Measurements from ENCODE around the gene TMEM88. TPM values are rescaled to one million over a fixed set of nuclear protein-coding genes. Genes with fewer than 3 reads are reported as not detected.

The TMEM88 gene
- total RNA-seq, 1 donor: 0.43 TPM

DNA sequence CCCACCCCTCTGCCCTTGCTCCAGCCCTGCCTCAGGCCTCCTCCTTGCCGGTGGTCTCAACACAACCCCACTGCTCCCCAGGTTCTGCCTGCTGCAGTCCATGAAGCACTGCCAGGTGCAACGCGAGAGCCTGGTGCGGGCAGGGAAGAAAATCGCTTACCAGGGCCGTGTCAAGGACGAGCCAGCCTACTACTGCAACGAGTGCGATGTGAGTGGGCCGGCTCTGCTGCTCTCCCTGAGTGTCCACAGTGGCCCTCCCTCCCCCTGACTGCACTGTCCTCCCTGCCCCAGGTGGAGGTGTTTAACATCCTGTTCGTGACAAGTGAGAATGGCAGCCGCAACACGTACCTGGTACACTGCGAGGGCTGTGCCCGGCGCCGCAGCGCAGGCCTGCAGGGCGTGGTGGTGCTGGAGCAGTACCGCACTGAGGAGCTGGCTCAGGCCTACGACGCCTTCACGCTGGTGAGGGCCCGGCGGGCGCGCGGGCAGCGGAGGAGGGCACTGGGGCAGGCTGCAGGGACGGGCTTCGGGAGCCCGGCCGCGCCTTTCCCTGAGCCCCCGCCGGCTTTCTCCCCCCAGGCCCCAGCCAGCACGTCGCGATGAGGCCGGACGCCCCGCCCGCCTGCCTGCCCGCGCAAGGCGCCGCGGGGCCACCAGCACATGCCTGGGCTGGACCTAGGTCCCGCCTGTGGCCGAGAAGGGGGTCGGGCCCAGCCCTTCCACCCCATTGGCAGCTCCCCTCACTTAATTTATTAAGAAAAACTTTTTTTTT is 1.8 kb upstream of the TMEM88 start:
- no peak overlapping the region for H3K4me3 ChIP-seq (ENCODE audit: low read depth, low read length)
- no peak for DNase-seq (ENCODE audit: low read depth)
- TF ChIP-seq, protein P1, sequence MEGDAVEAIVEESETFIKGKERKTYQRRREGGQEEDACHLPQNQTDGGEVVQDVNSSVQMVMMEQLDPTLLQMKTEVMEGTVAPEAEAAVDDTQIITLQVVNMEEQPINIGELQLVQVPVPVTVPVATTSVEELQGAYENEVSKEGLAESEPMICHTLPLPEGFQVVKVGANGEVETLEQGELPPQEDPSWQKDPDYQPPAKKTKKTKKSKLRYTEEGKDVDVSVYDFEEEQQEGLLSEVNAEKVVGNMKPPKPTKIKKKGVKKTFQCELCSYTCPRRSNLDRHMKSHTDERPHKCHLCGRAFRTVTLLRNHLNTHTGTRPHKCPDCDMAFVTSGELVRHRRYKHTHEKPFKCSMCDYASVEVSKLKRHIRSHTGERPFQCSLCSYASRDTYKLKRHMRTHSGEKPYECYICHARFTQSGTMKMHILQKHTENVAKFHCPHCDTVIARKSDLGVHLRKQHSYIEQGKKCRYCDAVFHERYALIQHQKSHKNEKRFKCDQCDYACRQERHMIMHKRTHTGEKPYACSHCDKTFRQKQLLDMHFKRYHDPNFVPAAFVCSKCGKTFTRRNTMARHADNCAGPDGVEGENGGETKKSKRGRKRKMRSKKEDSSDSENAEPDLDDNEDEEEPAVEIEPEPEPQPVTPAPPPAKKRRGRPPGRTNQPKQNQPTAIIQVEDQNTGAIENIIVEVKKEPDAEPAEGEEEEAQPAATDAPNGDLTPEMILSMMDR (IDR thresholded peaks at IDR 0.05; ENCODE audit: insufficient read depth, low read depth, low read length): no peak

DNA sequence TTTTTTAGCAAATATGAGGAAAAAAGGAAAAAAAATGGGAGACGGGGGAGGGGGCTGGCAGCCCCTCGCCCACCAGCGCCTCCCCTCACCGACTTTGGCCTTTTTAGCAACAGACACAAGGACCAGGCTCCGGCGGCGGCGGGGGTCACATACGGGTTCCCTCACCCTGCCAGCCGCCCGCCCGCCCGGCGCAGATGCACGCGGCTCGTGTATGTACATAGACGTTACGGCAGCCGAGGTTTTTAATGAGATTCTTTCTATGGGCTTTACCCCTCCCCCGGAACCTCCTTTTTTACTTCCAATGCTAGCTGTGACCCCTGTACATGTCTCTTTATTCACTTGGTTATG is 1.2 kb upstream of the TMEM88 start:
- no peak overlapping the region for H3K4me3 ChIP-seq (ENCODE audit: low read depth, low read length)
- no peak for DNase-seq (ENCODE audit: low read depth)
- TF ChIP-seq, protein P1 (IDR thresholded peaks at IDR 0.05; ENCODE audit: insufficient read depth, low read depth, low read length): no peak

DNA sequence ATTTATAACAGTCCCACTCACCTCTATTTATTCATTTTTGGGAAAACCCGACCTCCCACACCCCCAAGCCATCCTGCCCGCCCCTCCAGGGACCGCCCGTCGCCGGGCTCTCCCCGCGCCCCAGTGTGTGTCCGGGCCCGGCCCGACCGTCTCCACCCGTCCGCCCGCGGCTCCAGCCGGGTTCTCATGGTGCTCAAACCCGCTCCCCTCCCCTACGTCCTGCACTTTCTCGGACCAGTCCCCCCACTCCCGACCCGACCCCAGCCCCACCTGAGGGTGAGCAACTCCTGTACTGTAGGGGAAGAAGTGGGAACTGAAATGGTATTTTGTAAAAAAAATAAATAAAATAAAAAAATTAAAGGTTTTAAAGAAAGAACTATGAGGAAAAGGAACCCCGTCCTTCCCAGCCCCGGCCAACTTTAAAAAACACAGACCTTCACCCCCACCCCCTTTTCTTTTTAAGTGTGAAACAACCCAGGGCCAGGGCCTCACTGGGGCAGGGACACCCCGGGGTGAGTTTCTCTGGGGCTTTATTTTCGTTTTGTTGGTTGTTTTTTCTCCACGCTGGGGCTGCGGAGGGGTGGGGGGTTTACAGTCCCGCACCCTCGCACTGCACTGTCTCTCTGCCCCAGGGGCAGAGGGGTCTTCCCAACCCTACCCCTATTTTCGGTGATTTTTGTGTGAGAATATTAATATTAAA is 638 bp upstream of the TMEM88 start:
- H3K4me3 ChIP-seq (ENCODE audit: low read depth, low read length): peak overlapping the region; percentile 82
- TF ChIP-seq, protein P1 (IDR thresholded peaks at IDR 0.05; ENCODE audit: insufficient read depth, low read depth, low read length): no peak
- DNase-seq (ENCODE audit: low read depth): no peak

DNA sequence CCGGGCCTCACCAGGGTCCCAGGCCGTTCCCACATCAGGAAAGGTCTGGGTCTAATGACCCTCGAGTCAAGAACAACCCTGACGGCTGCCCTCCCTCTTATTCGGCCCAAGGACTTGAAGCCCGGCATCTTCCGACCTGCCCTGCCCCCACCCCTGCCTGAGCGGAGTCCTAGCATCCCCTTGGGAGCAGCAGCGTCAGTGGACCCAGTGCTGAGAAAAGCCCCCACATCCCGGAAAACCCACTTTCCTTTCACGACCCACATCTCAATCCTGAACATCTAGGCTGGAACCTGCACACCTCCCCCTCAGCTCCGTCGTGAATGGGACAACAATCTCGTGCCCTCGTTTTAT is 769 bp downstream of the TMEM88 start:
- DNase-seq (ENCODE audit: low read depth): no peak
- H3K4me3 ChIP-seq (ENCODE audit: low read depth, low read length): peak overlapping the region; percentile 82
- TF ChIP-seq, protein P1 (IDR thresholded peaks at IDR 0.05; ENCODE audit: insufficient read depth, low read depth, low read length): no peak

DNA sequence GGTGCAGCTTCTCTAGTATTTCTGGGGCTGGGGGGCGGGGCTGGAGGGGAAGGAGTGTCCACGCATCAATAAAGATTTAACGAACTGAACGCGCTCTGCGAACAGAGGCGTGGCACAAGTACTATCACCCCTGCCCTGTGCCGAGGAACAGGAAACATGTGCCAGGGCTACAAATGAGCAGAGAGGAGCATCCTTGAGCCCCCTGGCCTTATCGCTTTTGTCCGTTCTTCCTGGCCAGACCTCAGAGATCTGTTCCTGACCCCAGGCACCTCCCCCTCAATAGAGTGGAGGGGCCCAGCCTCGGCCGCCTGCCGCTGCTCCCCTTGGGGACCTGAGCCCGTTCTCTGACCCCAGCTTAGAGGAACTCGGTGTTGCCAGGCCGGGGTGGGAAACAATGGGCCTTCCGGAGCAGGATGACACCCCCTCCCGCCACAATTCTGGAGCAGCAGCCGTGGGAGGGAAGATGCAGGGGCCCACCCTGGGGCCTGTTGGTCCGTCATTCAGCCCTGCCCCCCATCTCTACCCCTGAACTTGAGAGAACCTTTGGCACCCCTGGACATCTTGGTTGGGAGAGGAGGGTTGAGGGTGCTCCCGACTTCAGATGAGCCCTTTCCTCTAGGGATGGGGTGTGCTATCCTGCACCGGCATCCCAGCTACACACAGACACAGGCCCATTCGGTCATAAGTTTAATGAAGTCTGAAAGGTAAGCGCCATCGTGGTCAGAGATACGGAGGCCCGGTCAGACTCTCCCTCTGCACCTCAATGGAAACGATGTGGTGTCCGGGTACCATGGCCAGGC is 1.3 kb downstream of the TMEM88 start:
- TF ChIP-seq, protein P1 (IDR thresholded peaks at IDR 0.05; ENCODE audit: insufficient read depth, low read depth, low read length): no peak
- peak; percentile 54 for DNase-seq (ENCODE audit: low read depth)
- H3K4me3 ChIP-seq (ENCODE audit: low read depth, low read length): peak overlapping the region; percentile 82

DNA sequence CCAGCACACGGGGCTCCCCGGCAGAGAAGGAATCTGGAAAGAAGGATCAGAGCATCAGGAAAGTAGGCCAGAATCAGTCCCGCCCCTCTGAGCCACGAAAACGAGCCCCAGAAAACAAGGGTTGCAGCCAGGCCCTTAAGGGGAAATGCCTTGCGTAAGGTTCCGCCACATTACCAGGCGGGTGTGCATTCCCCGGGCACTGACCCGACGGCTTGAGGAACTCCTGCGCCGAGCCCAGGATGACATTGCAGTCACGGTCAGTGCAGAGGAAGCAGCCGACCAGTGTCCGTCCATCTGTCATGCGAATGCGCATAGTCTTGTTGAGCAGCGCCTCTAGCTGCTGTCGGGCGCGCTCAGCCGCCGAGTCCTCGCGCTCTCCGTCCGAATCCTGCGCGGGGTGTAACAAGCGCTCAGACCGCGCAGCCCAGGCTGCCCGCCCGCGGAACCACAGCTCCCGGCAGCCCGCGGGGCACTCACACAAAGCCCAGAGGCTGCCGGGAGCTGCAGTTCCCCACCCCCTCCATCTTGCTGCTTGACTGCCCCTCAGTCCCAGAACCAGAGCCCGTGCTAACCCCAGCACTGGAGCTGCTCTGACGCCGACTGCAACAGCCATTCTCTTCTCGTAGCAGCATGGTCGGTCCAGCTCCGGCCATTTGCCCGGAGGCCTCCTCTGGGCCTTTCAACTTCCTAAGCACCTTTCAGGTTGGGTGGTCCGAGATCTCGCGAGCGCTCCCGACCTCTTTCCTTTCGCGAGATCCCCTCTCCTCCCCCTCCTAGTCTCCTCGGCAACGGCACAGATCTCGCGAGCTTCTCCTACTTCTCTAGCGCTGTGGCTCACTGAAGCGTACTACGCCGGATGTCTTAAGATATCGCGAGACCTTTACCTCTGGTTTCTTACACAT is 2.2 kb downstream of the TMEM88 start, which contains the start of gene NAA38:
TSS of gene NAA38 (minus strand) at position 749 of the 902 bp plus-strand sequence. CDS start at position 653, 96 bp downstream.
- peak within 1 kb of the TSS; percentile 82 for H3K4me3 ChIP-seq (ENCODE audit: low read depth, low read length)
- TF ChIP-seq, protein P1 (IDR thresholded peaks at IDR 0.05; ENCODE audit: insufficient read depth, low read depth, low read length): peak; percentile 32
- peak; percentile 100 for DNase-seq (ENCODE audit: low read depth)
